Kidney glomerular epithelial cell (primary cell): ENCODE results near the gene TOMM70.
"Not testable (repeated sequence)": the region's sequence is repeated elsewhere in the genome, so short reads cannot be mapped to it uniquely, and the experiment has no call there.

ENCODE experiments used
- DNase-seq: peaks from one replicate; lab custom pipeline; 2025; lab: John Stamatoyannopoulos, UW

Gene TOMM70

GRCh38 chr3:100400780-100401673 lies at the start of gene TOMM70, which contains the start of gene LNP1:
Gene TOMM70 (minus strand): TSS chr3:100401089. CDS start chr3:100400949, 140 bp downstream.
Gene LNP1 (plus strand): TSS chr3:100401539. CDS start chr3:100429730, 28,191 bp downstream.
- peak; percentile 97 for DNase-seq

GRCh38 chr3:100449214-100449613 lies 48.3 kb upstream of the TOMM70 start:
- no peak for DNase-seq

- DNase-seq = no peak
These were observed 47.2 kb upstream of the TOMM70 start for GRCh38 chr3:100448079-100448478.

- not testable (repeated sequence) for DNase-seq
These were observed 46.2 kb upstream of the TOMM70 start for GRCh38 chr3:100447067-100447466.

- DNase-seq = no peak
These were observed 42.8 kb upstream of the TOMM70 start for GRCh38 chr3:100443690-100444089.

GRCh38 chr3:100440895-100441294 lies 40.0 kb upstream of the TOMM70 start:
- DNase-seq = no peak

GRCh38 chr3:100438623-100438974 lies 37.7 kb upstream of the TOMM70 start:
- no peak for DNase-seq

GRCh38 chr3:100437721-100438622 lies 37.1 kb upstream of the TOMM70 start:
- no peak for DNase-seq

- no peak for DNase-seq
These were observed 36.1 kb upstream of the TOMM70 start for GRCh38 chr3:100436951-100437350.

GRCh38 chr3:100429187-100429716 lies 28.4 kb upstream of the TOMM70 start:
- no peak for DNase-seq

- no peak for DNase-seq
These were observed 26.8 kb upstream of the TOMM70 start for GRCh38 chr3:100427699-100428098.

GRCh38 chr3:100426067-100426682 lies 25.3 kb upstream of the TOMM70 start:
- no peak for DNase-seq

GRCh38 chr3:100425316-100425715 lies 24.4 kb upstream of the TOMM70 start:
- DNase-seq = no peak

GRCh38 chr3:100424261-100424660 lies 23.4 kb upstream of the TOMM70 start:
- no peak for DNase-seq

GRCh38 chr3:100423611-100424010 lies 22.7 kb upstream of the TOMM70 start:
- no peak for DNase-seq

GRCh38 chr3:100420885-100421284 lies 20.0 kb upstream of the TOMM70 start:
- no peak for DNase-seq

- no peak for DNase-seq
These were observed 18.5 kb upstream of the TOMM70 start for GRCh38 chr3:100419406-100419805.

- DNase-seq = no peak
These were observed 16.0 kb upstream of the TOMM70 start for GRCh38 chr3:100416863-100417262.

- no peak for DNase-seq
These were observed 15.3 kb upstream of the TOMM70 start for GRCh38 chr3:100416176-100416575.

- no peak for DNase-seq
These were observed 12.7 kb upstream of the TOMM70 start for GRCh38 chr3:100413613-100414012.

- peak; percentile 25 for DNase-seq
These were observed 12.2 kb upstream of the TOMM70 start for GRCh38 chr3:100412912-100413590.
